NK-92 treated with Interleukin-12 subunit alpha and Interleukin-12 subunit beta, amount 100 ng/mL, for 24 hours (cell line): ENCODE results near the gene CANT1.
"Not testable (repeated sequence)": the region's sequence is repeated elsewhere in the genome, so short reads cannot be mapped to it uniquely, and the experiment has no call there.

Source experiments
- DNase-seq: peaks from one replicate; lab custom pipeline; 2025; lab: John Stamatoyannopoulos, UW

CANT1 gene

DNA sequence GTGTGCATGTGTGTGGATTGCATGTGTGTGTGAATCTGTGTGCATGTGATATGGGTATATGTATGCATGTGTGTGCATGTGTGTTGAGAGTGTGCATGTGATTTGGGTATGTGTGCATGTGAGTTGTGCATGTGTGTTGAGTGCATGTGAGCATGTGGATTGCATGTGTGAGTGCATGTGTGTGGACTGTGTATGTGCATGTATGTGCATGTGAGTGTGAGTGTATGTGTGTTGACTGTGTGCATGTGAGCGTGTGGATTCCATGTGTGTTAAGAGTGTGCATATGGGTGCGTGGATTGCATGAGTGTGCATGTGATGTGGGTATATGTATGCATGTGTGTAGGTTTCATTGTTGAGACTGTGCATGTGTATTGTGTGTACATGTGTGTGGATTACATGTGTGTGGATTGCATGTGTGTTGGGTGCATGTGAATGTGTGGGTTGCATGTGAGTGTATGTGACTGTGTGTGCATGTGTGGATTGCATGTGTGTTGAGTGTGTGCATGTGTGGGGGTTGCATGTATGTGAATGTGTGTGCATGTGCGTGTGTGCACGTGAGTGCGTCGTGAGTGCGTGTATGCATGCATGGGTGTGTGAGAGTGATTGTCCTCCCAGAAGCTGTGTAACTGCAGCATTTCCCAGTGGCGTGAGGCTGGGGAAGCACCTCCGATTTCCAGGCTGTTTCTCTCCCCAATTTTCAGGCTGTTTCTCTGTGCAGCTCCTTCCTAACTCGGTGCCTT lies 33.8 kb upstream of the CANT1 start:
- no peak for DNase-seq

DNA sequence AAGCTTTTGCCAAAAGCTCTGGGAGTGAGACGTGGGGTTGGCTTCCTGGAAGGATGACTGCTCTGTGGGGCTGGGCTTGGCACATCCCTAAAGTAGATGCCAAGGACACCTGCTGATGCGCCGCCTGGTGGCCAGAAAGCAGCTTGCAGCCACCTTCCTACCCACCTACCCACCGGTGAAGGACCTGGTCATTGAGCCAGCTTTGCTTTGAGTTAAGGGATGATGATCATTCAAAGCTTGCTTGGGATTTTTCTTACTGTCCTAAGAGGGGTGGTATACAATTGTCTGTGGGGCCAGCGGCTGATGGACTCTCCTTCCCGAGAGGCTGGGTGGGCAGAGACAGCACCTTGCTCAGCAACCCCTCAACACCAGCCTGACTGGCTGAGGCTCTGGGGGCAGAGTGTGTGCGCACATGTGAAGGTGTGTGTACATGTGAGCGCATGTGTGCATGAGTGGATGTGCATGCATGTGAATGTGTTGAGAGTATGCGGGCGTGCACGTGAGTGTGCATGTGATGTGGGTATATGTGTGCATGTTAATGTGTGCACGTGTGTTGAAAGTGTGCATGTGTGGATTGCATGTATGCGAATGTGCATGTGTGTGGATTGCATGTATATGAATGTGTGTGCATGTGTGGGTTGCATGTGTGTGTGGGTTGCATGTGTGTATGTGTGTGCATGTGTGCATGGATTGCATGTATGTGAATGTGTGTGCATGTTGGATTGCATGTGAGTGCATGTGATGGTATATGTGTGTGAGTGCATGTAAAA lies 33.0 kb upstream of the CANT1 start:
- DNase-seq: no peak

DNA sequence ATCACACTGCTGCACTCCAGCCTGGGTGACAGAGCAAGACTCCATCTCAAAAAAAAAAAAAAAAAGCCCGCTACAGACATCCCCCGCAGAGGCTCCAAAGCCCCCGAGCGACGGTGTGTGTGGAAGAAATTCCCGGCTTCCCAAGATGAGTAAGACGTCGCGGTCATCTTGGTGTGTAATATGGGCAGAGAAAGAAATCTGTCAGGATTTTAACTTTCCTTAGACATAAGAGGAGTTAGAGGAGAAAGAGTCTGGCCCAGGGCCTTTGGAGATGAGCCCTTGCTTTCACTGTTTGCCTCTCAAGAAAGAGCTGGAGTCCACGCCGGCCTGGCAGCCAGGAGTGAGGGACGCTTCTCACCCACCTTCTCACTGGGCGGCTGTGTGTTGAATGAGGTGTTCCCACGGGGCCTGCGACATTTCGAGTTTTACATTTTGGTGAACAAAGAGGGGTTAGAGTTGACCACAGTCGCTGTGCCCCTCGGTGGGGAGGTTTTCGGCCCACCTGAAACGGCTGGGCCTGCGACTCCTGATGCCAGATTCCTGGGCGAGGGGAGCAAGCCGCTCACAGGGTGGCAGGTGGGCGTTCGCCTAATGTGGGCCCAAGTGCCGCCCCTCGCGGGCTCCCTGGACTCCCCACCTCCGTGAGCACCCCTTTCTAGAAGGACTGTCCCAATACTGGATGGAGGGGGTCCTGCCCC lies 32.3 kb upstream of the CANT1 start:
- DNase-seq: no peak

DNA sequence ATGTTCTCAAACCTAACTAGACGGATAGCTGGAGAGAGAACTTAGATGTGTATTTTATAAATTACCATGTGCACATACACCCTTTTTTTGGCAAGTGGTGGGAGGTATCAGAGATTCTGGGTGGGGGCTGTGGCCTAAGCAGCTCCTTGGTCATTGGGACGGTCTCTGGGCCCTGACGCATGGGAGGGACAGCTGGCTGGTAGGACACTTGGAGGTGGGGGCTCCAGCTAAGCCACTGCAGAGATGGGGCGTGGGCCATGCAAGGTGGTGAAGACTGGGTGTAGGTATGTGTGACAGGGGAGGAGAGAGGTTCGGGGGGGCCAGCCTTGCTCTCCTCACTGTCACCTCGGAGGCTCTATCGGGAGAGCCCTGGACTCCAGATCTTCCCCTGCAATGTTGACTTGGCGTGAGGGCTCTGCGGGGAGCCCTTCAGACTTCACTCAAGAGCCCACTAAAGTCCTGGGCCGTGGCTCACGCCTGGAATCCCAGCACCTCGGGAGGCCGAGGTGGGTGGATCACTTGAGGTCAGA lies 31.5 kb upstream of the CANT1 start:
- DNase-seq: no peak

DNA sequence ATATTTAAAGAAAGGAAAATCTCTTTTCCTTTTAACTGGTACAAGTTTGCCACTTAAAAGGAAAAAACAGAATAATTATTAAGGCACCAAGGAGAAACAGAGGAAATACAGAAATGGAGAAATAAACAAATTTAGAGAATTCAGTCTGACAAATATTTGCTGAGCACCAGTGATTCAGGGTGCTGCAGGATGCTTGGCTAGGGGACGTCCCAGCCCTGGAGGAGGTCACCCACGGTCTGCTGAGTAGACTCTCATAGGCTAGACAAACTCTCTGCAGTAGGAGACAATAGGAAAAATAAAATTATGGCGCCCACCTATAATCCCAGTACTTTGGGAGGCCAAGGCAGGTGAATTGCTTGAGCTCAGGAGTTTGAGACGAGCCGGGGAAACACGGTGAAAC lies 30.3 kb upstream of the CANT1 start:
- no peak for DNase-seq

DNA sequence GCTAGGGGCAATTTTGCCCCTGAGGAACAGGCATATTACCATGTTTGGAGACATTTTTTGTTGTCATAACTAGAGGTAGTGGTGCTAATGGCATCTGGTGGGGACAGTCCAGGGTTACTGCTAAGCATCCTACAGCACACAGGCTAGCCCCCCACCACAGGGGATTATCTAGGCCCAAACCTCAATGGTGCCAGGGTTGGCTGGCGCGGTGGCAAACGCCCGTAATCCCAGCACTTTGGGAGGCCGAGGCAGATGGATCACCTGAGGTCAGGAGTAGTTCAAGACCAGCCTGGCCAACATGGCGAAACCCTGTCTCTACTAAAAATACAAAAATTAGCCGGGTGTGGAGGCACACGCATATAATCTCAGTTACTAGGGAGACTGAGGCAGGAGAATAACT lies 29.6 kb upstream of the CANT1 start:
- DNase-seq: no peak

DNA sequence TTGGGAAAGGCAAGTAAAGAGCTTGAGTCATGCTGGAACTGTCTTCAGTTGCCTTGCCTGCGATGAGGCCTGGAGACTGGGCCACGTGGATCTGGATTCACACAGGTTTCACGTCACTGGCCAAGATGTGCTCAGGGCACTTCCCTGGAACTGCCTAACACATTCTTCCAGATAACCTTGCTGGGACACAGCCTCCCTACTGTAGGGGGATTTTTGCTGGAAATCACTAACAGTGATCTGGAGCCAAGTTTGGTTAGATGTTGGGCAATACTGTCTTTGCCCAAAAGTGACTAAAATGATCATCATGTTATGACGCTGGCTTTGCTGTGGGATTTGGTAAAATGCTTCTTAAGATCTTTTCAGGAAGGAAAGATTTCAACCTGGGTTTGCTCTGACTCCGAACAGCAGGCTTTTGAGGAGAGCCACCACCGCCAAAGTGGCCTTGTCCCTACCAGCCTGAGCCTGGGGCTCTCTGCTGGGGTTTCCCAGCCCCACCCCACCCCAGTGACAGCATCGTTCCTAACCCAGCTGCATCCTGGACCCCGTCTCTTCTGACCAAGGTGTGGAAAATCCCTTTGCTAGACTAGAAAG lies 29.1 kb upstream of the CANT1 start:
- DNase-seq: no peak

DNA sequence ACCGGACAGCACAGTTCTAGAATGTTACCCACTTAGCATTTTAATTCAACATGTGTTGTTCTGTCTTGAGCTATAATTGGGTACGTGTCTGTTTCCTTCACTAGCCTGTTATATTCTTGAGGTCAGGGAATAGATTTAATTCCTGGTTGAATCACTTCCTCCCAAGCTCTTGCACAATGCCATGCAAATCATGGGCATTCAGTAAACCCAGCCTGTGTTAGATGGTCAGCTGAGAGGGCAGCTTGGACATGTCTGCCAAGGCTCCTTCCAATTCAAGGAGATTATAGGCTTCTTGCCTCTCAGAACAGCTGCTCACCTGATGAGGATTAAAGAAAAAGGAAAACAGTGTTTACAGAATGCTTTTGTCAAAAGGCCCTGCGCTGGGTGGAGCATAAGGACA lies 27.0 kb upstream of the CANT1 start:
- DNase-seq: no peak

DNA sequence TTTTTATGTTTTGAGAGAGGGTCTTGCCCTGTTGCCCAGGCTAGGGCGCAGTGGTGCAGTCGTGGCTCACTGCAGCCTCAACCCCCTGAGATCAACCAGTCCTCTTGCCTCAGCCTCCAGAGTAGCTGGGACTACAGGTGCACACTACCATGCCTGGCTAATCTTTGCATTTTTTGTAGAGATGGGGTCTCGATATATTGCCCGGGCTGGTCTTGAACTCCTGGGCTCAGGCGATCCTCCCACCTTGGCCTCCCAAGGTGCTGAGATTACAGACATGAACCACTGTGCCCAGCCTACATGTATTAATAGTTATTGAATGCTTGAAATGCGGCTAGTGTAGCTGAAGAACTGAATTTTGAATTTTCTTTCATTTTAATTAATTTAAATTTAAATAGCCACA lies 26.6 kb upstream of the CANT1 start:
- DNase-seq: no peak

DNA sequence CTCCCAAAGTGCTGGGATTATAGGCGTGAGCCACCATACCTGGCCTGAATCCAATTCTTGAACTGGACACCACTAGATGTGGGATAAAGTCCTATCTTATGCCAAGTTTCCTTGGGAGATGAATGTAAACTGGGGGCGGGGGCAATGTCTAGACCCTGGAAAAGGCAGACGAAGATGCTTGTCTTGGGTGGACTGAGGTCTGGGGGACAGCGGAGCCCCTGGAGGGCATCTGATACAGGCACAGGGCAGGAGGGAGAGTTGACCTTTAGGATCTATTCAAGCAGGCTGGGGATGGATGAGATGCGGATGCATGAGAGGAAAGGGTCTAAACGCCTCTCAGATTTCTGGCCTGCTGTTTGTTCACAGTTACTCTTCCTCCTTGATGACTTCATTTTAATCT lies 26.1 kb upstream of the CANT1 start:
- DNase-seq: no peak

DNA sequence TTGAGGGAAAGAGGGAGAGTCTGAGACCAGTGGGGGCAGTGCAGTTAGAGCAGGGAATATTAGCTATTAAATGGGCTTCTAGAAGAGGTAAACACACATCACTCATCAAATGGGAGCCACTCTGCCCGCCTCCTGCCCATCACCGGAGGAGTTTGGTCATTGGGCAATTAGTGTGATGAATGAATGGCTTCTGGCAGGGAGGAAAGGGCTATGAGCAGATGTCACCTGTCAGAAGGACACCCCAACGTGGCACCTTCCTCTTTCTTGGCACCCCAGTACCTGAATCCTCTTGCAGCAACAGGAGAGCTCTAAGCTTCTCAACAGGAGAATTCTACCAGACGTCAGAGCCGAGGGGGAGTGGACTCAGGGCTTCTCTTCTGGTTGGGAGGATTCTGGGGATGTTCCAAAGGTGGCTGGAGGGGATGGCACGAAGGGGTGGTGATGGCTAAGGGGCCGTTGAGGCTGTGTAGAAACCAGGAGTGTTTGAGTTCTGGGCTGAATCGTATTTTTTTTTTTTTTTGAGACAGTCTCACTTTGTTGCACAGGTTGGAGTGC lies 25.4 kb upstream of the CANT1 start:
- no peak for DNase-seq

DNA sequence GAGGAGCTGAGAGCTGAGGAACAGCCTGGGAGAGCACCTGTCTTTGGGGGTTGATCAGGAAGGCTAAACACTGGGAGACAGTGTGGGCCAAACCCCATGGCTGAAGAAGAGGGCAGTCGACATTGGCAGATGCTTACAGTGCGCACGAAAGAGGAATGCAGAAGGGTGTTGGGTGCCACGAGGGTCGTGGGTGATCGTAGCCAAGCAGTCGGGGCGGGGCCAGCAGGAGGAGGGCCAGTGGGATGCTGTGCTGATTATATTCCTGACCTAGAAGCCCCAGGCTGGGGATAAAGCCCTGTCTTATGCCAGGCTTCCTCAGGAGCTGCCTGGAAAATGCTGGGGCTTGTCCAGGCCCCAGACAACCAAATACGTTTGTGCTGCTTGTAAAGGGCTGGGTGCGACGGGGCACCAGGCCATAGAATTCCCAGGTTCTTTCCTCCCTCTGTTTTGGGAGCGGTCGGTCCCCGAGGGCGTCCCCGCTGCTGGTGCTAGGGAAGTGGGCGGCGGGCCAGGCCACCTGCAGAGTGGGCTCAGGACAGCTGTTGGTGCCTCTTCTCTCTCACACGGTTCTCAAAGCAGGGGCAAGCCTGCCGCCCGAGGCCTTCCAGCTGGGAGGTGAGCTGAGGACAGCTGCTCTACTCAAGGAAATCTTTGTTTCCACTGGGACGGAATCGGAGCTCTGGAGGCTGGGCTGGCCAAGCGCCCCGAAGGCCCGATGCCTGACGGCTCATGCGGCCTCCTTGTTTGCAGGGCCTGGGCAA lies 24.4 kb upstream of the CANT1 start:
- DNase-seq: no peak

DNA sequence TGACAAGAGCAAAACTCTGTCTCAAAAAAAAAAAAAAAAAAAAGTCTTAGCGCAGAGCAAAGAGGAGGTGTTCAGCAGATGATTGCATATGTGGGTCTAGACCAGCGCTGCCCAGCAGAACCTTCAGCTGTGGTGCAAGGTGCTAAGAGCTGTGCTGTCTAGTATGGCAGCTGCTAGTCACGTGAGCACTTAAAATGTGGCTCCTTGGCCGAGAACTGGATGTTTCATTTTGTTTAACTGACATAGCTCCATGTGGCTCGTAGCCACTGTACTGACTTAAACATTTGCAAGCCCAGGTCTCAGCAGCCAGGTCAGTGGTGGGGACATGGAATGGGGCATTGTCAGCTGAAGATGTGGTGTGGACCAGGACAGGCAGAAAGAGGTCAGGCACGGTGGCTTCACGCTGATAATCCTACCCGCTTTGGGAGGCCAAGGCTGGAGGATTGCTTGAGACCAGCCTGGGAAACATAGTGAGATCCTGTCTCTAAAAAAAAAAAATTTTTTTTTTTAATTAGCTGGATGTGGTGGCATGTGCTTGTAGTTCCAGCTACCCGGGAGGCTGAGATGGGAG lies 23.6 kb upstream of the CANT1 start:
- DNase-seq: no peak

DNA sequence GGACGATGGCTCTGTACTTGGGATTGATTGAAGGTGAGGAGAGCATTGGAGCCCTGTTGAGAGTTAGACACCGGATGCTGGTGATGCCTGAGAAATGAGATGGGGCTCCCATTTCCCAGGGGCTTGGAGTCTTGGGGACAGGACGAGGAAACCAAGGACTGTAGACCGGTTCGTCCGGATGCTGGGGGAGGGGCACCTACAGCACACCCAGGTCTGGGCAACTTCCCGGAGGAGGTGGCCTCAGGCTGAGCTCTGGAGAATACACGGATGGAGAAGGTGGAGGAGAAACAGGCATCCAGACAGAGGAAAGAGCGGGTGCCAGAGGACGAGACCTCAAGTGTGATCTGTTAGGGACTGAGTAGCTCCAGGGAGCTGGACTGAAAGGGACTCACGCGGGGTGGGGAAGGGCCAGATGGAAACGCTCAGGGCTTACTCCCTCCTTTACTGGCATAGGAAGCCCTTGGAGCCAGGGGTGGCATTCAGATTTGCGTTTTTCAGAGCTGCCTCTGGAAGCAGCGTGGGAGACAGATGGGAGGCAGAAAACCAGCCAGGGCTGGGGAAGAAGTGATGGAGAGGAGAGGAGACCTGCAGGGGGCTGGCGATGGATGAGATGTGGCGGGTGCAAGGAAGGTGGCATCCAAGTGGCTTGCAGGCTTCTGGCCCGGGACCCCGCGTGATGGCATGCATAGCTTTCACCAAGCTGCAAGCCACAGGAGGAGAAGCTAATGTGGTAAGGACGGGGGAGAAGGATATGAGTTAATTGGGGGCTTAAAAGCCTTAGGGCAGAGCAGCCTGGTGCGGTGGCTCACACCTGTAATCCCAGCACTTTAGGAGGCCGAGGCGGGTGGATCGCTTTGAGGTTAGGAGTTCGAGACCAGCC lies 22.7 kb upstream of the CANT1 start:
- DNase-seq: no peak

DNA sequence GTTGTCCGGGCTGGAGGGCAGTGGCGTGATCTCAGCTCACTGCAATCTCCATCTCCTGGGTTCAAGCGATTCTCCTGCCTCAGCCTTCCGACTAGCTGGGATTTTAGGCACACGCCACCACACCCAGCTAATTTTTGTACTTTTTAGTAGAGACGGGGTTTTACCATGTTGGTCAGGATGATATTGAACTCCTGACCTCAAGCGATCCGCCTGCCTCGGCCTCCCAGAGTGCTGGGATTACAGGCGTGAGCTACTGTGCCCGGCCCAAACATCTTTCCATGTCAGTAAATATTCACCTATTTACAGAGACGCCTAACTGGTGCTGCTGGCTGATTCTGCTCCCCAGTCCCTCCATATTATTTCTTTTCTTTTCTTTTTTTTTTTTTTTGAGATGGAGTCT lies 21.1 kb upstream of the CANT1 start:
- DNase-seq: not testable (repeated sequence)

DNA sequence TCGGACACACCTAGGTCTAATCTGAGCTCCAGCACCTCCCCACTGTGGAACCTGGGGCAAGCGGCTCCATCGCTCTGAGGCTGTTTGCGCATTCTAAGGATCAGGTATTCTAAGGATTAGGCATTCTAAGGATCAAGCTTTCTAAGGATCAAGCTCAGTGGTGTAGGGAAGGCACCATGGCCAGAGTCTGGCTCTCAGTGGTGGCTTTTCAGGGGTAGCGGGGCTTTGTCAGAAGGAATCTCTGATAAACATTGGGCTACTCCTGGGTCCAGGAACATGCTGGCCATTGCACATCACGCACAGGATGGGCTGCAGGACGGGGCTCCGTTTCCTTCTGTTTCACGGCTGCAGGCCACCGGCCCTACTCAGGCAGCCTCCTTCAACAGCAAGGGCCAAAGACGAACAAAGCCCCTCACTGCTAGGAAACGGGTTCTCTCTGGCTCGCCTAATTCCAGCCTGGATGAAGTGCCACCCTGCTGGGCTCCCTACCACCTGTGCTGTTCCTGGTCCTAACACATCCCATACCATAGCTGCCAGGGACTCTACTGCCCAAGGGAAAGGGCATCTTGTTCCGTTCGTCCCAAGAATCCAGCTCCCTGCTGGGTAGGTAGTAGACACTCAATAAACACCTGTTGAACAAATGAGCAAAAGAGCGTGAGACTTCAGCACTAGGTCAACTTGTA lies 19.9 kb upstream of the CANT1 start:
- no peak for DNase-seq

DNA sequence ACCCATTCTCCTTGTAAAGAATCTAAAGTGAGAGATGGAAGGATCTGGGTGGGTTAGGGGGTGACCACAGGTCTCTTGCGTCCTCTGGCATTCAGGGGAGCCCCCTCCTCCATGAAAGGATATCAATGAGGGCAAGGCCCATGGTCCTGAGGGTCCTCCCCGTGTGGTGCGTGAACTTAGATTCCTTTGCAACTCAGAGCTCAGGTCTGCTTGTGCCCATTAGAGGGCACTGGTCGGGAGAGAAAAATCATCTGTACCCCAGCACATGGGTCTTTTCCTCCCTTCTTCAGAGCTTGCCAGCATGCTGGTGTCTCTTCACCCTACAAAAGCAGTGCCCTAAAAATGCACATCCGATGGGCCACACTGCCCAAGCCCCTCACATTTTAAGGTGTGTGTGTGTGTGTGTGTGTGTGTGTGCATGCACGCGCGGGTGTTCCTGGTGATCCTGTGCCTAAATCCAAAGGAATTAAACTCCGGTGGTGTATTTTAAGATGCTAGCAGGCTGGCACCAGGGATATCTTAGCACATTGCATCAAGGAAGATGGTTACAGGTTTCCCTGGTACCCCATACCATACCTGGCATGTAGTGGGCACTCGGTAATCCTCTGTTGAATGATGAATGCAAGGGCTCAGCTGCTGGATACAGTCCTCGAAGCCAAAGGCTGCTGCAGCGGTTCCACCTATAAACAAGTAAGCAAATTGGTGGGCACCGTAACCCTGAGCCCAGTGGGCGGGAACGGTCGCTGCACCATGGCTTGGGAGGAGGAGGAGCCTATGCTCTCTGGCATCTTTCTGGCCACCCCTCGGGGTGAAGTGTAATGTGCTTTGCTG lies 19.1 kb upstream of the CANT1 start:
- DNase-seq: no peak

DNA sequence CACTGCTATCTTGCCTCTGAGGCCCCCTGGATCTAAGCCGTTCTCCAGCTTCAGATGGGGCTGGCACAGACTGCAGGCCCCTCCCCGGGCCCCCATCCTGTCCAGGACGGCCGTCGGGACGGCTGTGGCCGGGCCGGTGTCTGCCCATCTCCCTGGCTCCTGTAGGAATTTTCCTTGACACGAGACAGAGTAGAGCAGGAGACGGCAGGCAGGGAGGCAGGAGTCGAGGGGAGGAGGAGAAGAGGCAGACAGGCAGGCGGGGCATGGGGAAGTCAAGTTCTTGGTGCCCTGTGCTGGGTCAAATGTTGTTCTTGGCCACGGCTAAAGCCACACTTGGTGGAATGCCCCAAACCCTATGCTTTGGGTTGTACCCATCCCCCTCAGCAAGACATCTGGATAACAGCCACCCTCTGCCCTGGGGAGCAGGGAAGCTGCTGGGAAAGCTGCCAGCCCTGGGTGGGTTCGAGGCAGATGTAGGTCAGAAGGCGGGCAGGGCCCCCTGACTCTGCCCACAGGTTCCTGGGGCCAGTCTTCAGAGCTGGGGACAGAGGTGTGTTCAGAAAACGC lies 18.4 kb upstream of the CANT1 start:
- DNase-seq: no peak
